HG02852 (cell line): Measurements from ENCODE around the gene SLC45A3.

Source experiments
- ATAC-seq: cut with Tn5 transposase; IDR thresholded peaks from one replicate; pipeline ENCODE4 v1.9.1; 2021; ENCODE audit warnings: mild to moderate bottlenecking, moderate library complexity; ENCODE audit not compliant: unreplicated experiment

The SLC45A3 gene

GRCh38 chr1:205612104-205612503 is 68.2 kb downstream of the SLC45A3 start:
- no peak for ATAC-seq

DNA sequence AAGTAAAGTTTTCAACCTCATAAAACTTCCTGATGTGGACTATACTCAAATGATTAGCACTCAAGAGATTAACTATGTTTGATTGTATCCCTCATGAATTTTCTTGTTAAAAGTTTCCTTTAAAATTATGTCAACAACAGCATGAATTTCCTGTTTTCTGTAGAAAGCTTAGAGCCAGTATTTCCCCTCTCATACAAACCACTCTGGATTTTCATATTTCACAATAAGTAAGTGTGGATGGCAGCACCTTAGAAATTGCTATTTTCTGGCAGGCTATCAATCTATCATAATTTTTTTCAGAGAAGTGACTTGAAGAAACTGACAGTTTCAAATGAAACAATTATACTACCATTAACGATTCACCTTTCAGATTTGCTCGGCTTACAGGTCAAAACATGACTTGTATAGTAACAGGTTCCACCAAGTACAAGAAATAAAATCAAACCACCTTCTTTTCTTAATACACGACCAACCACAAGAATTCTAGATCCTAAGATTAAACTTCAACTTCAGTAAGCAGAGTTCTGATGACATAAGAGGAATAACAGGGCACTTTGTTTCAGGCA is 69.3 kb downstream of the SLC45A3 start:
- no peak for ATAC-seq

DNA sequence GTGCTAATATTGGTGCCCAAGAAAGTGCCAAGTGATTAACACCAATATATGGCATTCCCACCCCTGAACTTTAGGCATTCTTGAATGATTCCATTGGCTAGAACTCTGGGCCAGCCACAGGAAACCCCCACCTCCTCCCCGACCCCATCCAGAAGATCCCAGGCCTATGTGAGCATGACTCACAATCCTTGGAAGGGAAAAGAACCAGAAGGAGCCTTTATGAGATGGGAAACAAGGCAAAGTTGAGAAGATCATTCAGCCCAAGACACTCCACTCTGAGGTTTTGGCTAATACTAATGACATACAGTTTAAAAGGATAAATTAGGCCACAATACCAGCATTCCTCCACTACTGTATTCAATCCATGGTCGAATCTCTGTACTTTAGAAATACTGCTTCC is 70.3 kb downstream of the SLC45A3 start:
- no peak for ATAC-seq
